Cardiac muscle cell (in vitro differentiated cells and primary cell): Measurements from ENCODE around the gene CUX1. TPM values are rescaled to one million over a fixed set of nuclear protein-coding genes. Genes with fewer than 3 reads are reported as not detected.
"Not testable (repeated sequence)": the region's sequence is repeated elsewhere in the genome, so short reads cannot be mapped to it uniquely, and the experiment has no call there.

Experiments used
- DNase-seq, 2 donors: peaks; one replicate each; pipeline versions ENCODE4 v3.0.0 to v3.0.0-alpha.2; 2010 to 2017; ENCODE audit warnings: low read depth in 1 of 2, low spot score in 1 of 2
- H3K27ac ChIP-seq: fragments of 200-600 bp; sonication (generic); 2 replicates; pipeline ENCODE4 v1.5.1; 2016
- H3K27me3 ChIP-seq: fragments of 200-600 bp; sonication (generic); 2 replicates; pipeline ENCODE4 v1.6.0; 2016; ENCODE audit warnings: control low read depth
- H3K36me3 ChIP-seq: fragments of 200-600 bp; sonication (generic); 2 replicates; pipeline ENCODE4 v1.5.1; 2016; ENCODE audit warnings: control low read depth
- H3K4me1 ChIP-seq: fragments of 200-600 bp; sonication (generic); 2 replicates; pipeline ENCODE4 v1.8.1; 2017; ENCODE audit warnings: low read depth, mild to moderate bottlenecking, mixed run types
- H3K4me3 ChIP-seq: fragments of 200-600 bp; sonication (generic); 2 replicates; pipeline ENCODE4 v1.5.1; 2016; ENCODE audit warnings: mild to moderate bottlenecking
- H3K9me3 ChIP-seq: fragments of 200-600 bp; sonication (generic); 2 replicates; pipeline ENCODE4 v1.5.1; 2017; ENCODE audit warnings: low read depth, mild to moderate bottlenecking, control low read depth
- polyA plus RNA-seq: library from polyadenylated mRNA; unstranded; fragments of >200 nt; fragmentation: Nextera tagmentation; extraction: Ambion mirVana; gene quantifications from 2 replicates; pipeline ENCODE4 v1.2.1, GENCODE V29; 2016
- total RNA-seq: library from RNA; depleted of rRNA; stranded (reverse); fragments of >200 nt; gene quantifications from 2 replicates; pipeline ENCODE4 v1.2.3, GENCODE V29; 2016
- TF ChIP-seq, protein P1 (sequence below): IDR thresholded peaks from 2 replicates; pipeline ENCODE4 v1.5.1; 2012; ENCODE audit warnings: low read depth, mild to moderate bottlenecking, low read length

The CUX1 gene
- total and polyA plus RNA-seq, 2 experiments from 2014 or later = 67.7 to 85.3 TPM

DNA sequence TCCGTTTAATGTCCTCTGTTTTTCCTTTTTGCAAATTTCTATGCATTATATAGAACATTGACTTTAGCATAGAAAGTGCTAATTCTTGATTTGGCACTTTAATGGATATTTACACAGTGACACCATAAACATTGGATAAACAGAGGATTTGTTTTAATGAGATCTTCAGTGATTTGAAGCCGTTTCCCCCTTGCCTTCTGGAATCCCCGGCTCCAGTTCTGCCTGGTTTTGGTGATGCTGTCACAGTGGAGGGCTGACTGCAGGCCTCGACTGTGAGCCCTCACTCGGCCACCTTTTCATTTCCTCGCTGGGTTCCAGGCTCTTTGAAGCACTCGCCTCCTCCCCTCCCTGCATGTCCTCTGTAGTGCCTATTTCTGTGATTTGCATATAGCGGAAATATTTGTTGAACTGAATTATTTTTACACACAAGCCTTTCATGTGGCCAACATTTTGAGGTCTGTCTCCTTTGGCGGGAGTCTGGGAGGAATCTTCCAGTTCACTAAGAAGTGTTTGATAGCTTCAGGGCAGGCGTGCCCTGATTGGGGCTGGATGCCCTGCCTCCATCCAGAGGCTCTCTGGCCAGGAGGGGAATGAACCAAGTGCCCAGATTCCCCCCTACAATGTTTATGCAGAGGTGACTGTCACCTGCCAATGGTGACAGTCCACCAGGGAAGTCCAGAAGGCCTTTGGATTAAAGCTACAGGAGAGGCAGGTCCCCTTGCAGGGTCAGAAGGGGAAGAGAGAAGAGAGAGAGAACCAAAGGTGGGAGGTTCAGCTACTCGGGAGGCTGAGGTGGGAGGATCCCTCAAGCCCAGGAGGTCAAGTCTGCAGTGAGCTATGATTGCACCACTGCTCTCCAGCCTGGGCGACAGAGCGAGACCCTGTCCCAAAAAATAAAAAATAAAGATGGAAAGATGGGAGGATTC lies 67.5 kb downstream of the CUX1 start:
- no peak overlapping the region for H3K4me3 ChIP-seq
- peak overlapping the region; percentile 36 for H3K27ac ChIP-seq
- peaks cover 24% of the 10 kb centered on the region for H3K4me1 ChIP-seq
- TF ChIP-seq, protein P1, sequence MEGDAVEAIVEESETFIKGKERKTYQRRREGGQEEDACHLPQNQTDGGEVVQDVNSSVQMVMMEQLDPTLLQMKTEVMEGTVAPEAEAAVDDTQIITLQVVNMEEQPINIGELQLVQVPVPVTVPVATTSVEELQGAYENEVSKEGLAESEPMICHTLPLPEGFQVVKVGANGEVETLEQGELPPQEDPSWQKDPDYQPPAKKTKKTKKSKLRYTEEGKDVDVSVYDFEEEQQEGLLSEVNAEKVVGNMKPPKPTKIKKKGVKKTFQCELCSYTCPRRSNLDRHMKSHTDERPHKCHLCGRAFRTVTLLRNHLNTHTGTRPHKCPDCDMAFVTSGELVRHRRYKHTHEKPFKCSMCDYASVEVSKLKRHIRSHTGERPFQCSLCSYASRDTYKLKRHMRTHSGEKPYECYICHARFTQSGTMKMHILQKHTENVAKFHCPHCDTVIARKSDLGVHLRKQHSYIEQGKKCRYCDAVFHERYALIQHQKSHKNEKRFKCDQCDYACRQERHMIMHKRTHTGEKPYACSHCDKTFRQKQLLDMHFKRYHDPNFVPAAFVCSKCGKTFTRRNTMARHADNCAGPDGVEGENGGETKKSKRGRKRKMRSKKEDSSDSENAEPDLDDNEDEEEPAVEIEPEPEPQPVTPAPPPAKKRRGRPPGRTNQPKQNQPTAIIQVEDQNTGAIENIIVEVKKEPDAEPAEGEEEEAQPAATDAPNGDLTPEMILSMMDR = no peak
- no peaks in the 10 kb centered on the region for H3K9me3 ChIP-seq
- H3K36me3 ChIP-seq = no peaks in the 10 kb centered on the region
- no peak for DNase-seq
- H3K27me3 ChIP-seq = no peaks in the 10 kb centered on the region

DNA sequence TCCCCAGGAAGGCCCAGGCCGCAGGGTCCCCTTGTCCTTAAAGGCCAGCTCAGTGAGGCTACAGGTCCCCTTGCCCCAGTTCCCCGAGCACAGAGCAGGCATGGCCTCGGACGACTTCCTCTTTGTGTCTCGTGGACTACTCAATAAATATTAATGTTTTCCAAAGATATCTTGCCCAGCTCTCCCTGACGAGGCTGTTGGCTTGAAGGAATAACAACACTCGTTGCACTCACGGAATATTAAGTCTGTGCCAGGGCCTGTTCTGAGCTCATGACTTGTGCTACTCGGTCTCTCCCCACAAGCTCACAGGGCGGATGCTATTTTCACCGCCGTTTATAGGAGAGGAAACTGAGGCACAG lies 68.2 kb downstream of the CUX1 start:
- TF ChIP-seq, protein P1 = no peak
- DNase-seq = no peak
- no peaks in the 10 kb centered on the region for H3K36me3 ChIP-seq
- no peaks in the 10 kb centered on the region for H3K27me3 ChIP-seq
- peaks cover 20% of the 10 kb centered on the region for H3K4me1 ChIP-seq
- H3K4me3 ChIP-seq = no peak overlapping the region
- H3K9me3 ChIP-seq = no peaks in the 10 kb centered on the region
- peak overlapping the region; percentile 36 for H3K27ac ChIP-seq

DNA sequence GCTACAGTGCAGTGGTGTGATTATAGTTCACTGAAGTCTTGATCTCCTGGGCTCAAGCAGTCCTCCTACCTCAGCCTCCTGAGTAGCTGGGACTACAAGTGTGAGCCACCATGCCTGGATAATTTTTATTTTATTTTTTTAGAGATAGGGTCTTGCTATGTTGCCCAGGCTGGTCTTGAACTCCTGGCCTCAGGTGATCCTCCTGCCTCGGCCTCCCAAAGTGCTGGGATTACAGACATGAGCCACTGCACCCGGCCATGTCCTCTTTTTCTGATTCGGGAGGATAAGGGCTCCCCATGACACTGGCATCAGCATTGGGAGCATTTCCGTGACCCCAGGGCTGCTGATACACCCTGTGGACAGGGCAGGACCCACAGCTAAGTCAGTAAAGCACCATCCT lies 69.9 kb downstream of the CUX1 start:
- not testable (repeated sequence) for H3K4me3 ChIP-seq, DNase-seq, H3K9me3 ChIP-seq, H3K27ac ChIP-seq, H3K27me3 ChIP-seq, H3K36me3 ChIP-seq
- H3K4me1 ChIP-seq = peaks cover 10% of the 10 kb centered on the region

DNA sequence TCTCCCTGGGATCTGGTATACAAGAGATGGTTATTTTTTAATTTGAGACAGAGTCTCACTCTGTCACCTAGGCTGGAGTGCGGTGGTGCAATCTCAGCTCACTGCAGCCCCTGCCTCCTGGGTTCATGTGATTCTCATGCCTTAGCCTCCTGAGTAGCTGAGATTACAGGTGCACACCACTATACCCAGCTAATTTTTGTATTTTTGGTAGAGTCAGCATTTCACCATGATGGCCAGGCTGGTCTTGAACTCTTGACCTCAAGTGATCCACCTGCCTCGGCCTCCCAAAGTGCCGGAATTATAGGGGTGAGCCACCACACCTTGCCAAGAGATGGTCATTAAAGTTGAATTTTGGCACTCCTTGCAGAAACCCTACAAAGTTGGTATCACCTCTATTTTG lies 71.1 kb downstream of the CUX1 start:
- DNase-seq, H3K27me3 ChIP-seq, H3K27ac ChIP-seq: not testable (repeated sequence)

DNA sequence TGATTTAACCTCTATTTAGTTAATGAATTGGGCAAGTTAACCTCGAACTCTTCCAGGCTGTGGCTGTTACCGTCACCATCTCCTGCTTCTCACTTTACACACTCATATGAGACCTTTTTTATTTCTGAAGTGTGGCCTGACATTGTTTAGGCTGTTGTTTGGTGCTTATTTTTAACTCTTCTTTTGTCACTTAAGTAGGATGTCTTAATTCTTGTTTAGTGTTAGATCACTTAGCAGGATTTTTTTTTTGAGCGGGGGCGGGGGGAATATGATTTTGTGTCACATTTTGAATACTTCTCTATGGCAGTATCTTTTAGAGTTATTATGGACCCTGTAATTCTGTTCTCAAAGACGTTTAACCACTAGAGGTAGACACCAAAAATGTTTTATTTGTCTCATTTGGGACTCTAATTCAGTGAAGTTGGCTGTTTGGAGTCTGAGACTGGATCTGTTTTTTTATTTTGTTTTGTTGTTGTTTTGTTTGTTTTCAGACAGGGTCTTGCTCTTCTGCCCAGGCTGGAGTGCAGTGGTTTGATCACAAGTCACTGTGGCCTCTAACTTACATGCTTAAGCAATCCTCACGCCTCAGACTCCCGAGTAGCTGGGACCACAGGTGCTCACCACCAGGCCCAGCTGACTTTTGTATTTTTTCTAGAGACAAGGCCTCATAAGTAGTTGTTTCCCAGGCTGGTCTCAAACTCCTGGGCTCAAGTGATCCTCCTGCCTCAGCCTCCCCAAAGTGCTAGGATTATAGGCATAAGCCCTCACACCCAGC lies 73.5 kb downstream of the CUX1 start:
- TF ChIP-seq, protein P1 = no peak
- H3K4me3 ChIP-seq = no peak overlapping the region
- H3K4me1 ChIP-seq = peaks cover under 1% of the 10 kb centered on the region
- no peaks in the 10 kb centered on the region for H3K9me3 ChIP-seq
- no peaks in the 10 kb centered on the region for H3K36me3 ChIP-seq
- no peaks in the 10 kb centered on the region for H3K27me3 ChIP-seq
- DNase-seq = no peak
- H3K27ac ChIP-seq = no peak overlapping the region

More for the DNA sequence above, 71.1 kb downstream of the CUX1 start:
- H3K4me1 ChIP-seq, H3K36me3 ChIP-seq, H3K9me3 ChIP-seq, H3K4me3 ChIP-seq: not testable (repeated sequence)

DNA sequence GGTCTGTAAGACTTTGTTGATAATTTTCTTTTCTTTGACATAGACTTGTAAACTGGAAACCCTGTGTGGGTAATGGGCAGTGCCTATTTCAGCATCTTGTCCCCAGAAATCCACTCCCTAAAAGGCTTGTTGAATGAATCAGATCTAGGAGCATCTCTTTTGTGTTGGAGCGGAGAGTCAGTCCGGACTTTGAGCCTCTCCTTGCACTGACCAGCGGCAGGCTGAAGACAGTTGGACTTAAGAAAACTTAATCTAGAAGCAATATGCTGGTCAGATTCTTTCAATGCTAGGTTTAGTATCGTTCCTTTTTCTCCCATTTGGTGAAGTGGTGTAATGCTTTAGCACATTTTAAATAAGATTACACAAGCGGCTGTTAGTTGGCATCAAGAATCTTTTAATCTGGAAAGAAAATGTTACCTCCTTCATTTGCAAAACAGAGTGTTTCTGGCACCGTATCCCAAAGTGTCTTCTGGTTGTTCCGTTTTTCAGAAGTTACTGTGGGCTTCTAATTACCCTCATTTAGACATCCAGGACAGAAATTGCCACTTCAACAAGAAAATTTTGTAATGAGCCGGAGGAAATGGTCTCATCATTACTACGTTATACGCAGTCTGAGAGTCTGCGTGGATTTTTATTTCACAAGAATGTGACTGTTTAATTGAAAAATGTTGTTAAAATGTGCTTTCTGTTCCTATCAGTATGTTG lies 74.7 kb downstream of the CUX1 start:
- Histone ChIP-seq H3K27me3 (no peaks in the 10 kb centered on the region), H3K9me3 (no peaks in the 10 kb centered on the region), H3K4me3 (no peak overlapping the region), H3K4me1 (peaks cover 9% of the 10 kb centered on the region), H3K27ac (no peak overlapping the region), H3K36me3 (no peaks in the 10 kb centered on the region)
- TF ChIP-seq, protein P1 = no peak
- peak in 1 of 2 donors; percentile 56 for DNase-seq
